H4 (cell line): ENCODE results near the gene CTDSPL. TPM values are rescaled to one million over a fixed set of nuclear protein-coding genes. Genes with fewer than 3 reads are reported as not detected.
A peak's percentile ranks its signal among the peaks of the same experiment; 100 is the strongest.
"Not testable (repeated sequence)": the region's sequence is repeated elsewhere in the genome, so short reads cannot be mapped to it uniquely, and the experiment has no call there.

Experiments
- DNase-seq: peaks from one replicate; pipeline ENCODE4 v3.0.0-alpha.2; 2015; ENCODE audit warnings: low spot score
- total RNA-seq: library from RNA; depleted of rRNA; stranded (reverse); fragments of >200 nt; shearing (Covaris generic); gene quantifications from 2 replicates; pipeline ENCODE4 v1.2.3, GENCODE V29; 2014

CTDSPL gene
- total RNA-seq, 1 experiment from 2014 or later: 11.0 TPM

- DNase-seq: no peak
Measured at GRCh38 chr3:38017445-38018295, 156.0 kb downstream of the CTDSPL start.

GRCh38 chr3:38018296-38019266 is 156.9 kb downstream of the CTDSPL start:
- DNase-seq: no peak

GRCh38 chr3:38019658-38020341 is 158.1 kb downstream of the CTDSPL start:
- DNase-seq: no peak

GRCh38 chr3:38020342-38020726 is 158.7 kb downstream of the CTDSPL start:
- no peak for DNase-seq

GRCh38 chr3:38021196-38021595 is 159.5 kb downstream of the CTDSPL start:
- DNase-seq: no peak

- DNase-seq: no peak
Measured at GRCh38 chr3:38022301-38022700, 160.6 kb downstream of the CTDSPL start.

- no peak for DNase-seq
Measured at GRCh38 chr3:38022896-38023709, 161.4 kb downstream of the CTDSPL start.

- DNase-seq: no peak
Measured at GRCh38 chr3:38026856-38027255, 165.2 kb downstream of the CTDSPL start.

- DNase-seq: no peak
Measured at GRCh38 chr3:38027466-38028465, 166.1 kb downstream of the CTDSPL start.

GRCh38 chr3:38028621-38029361 is 167.1 kb downstream of the CTDSPL start:
- DNase-seq: no peak

GRCh38 chr3:38029400-38030125 is 167.9 kb downstream of the CTDSPL start, which contains the start of gene PLCD1:
Gene PLCD1 (minus strand): TSS chr3:38029642. CDS start chr3:38029539, 103 bp downstream.
- DNase-seq: no peak

- DNase-seq: no peak
Measured at GRCh38 chr3:38030126-38031021, 168.7 kb downstream of the CTDSPL start.

- DNase-seq: peak; percentile 74
Measured at GRCh38 chr3:38031022-38031994, 169.6 kb downstream of the CTDSPL start.

- no peak for DNase-seq
Measured at GRCh38 chr3:38032328-38032865, 170.7 kb downstream of the CTDSPL start.

- not testable (repeated sequence) for DNase-seq
Measured at GRCh38 chr3:38033586-38033985, 171.9 kb downstream of the CTDSPL start.
